Measurements from ENCODE around the gene PDE4B. TPM values are rescaled to one million over a fixed set of nuclear protein-coding genes. Genes with fewer than 3 reads are reported as not detected.
"Not testable (repeated sequence)": the region's sequence is repeated elsewhere in the genome, so short reads cannot be mapped to it uniquely, and the experiment has no call there.

PDE4B gene
- polyA plus RNA-seq, 1 donor from 2014 or later: 84.3 TPM

- Mint-ChIP-seq H3K4me1 (no peaks in the 10 kb centered on the region), H3K27me3 (peaks cover 3% of the 10 kb centered on the region), H3K27ac (no peak overlapping the region), H3K4me3 (no peak overlapping the region), H3K36me3 (no peaks in the 10 kb centered on the region), H3K9me3 (peaks cover 0 to 2% (median 0%) of the 10 kb centered on the region in 3 donors)
Measured at GRCh38 chr1:66090859-66091457, 298.3 kb downstream of the PDE4B start.

- peaks cover 1% of the 10 kb centered on the region for H3K27me3 Mint-ChIP-seq
- no peak overlapping the region for H3K27ac Mint-ChIP-seq
- H3K9me3 Mint-ChIP-seq: peaks cover 0 to under 1% (median 0%) of the 10 kb centered on the region in 3 donors
Measured at GRCh38 chr1:66095190-66095589, 302.5 kb downstream of the PDE4B start.

DNA sequence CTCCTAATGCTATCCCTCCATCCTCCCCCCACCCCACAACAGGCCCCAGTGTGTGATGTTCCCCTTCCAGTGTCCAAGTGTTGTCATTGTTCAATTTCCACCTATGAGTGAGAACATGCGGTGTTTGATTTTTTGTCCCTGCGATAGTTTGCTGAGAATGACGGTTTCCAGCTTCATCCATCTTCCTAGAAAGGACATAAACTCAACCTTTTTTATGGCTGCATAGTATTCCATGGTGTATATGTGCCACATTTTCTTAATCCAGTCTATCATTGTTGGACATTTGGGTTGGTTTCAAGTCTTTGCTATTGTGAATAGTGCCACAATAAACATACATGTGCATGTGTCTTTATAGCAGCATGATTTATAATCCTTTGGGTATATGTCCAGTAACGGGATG is 308.3 kb downstream of the PDE4B start:
- H3K36me3 Mint-ChIP-seq, H3K4me3 Mint-ChIP-seq, H3K27me3 Mint-ChIP-seq, H3K9me3 Mint-ChIP-seq, H3K4me1 Mint-ChIP-seq, H3K27ac Mint-ChIP-seq: not testable (repeated sequence)

More at GRCh38 chr1:66095190-66095589, 302.5 kb downstream of the PDE4B start:
- H3K4me3 Mint-ChIP-seq: no peak overlapping the region
- H3K4me1 Mint-ChIP-seq: no peaks in the 10 kb centered on the region
- no peaks in the 10 kb centered on the region for H3K36me3 Mint-ChIP-seq

DNA sequence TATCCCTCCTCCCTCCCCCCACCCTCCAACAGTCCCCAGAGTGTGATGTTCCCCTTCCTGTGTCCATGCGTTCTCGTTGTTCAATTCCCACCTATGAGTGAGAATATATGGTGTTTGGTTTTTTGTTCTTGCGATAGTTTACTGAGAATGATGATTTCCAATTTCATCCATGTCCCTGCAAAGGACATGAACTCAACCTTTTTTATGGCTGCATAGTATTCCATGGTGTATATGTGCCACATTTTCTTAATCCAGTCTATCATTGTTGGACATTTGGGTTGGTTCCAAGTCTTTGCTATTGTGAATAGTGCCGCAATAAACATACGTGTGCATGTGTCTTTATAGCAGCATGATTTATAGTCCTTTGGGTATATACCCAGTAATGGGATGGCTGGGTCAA is 311.4 kb downstream of the PDE4B start:
- not testable (repeated sequence) for H3K27ac Mint-ChIP-seq, H3K9me3 Mint-ChIP-seq, H3K36me3 Mint-ChIP-seq, H3K4me3 Mint-ChIP-seq, H3K27me3 Mint-ChIP-seq, H3K4me1 Mint-ChIP-seq

DNA sequence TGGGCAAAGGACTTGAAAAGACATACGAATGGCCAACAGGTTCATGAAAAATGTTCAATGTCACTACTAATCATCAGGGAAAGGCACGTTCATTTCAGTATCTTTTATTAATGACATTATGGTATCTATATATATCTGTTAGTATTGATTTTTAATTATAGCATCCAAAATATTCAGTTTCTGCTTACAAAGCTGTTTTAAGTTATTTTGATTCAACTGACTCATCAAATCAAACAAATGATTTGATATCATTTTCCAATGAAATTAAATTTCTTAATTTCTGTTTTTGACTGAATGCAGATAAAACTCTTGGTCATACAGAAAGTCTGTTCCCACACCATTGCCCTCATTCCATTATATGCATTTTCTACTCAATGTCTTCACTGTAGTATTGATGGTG is 315.9 kb downstream of the PDE4B start:
- Mint-ChIP-seq H3K4me1 (no peaks in the 10 kb centered on the region), H3K36me3 (no peaks in the 10 kb centered on the region)

GRCh38 chr1:66112744-66113400 is 320.2 kb downstream of the PDE4B start:
- no peaks in the 10 kb centered on the region for H3K9me3 Mint-ChIP-seq
- H3K4me3 Mint-ChIP-seq: no peak overlapping the region
- no peaks in the 10 kb centered on the region for H3K4me1 Mint-ChIP-seq
- H3K36me3 Mint-ChIP-seq: no peaks in the 10 kb centered on the region
- no peak overlapping the region for H3K27ac Mint-ChIP-seq
- peaks cover 2% of the 10 kb centered on the region for H3K27me3 Mint-ChIP-seq

More for the DNA sequence above, 315.9 kb downstream of the PDE4B start:
- Mint-ChIP-seq H3K4me3 (no peak overlapping the region), H3K27me3 (peaks cover 2% of the 10 kb centered on the region), H3K27ac (no peak overlapping the region), H3K9me3 (peaks cover 0 to 2% (median 0%) of the 10 kb centered on the region in 3 donors)

DNA sequence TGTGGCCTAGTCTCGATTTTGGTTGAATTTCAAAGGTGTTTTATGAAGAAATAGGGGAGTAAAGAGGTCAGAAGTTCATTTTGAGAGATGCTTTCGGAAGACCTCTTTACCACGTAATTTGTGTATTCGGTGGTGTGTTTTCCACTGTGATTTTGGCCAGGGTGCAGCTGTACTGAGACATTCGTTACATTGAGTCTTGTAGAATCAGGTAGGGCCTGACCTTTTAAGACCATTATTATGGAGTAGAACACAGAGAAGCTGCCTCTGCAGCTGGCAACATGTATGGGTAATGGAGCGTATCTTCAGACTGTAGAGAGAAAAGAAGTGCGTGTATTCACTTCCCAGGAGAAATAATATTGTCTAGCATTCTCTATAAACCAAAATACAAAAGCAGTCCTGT is 326.5 kb downstream of the PDE4B start:
- Mint-ChIP-seq H3K4me1 (no peaks in the 10 kb centered on the region), H3K27me3 (peaks cover 2% of the 10 kb centered on the region), H3K27ac (no peak overlapping the region), H3K9me3 (peaks cover 0 to 3% (median 3%) of the 10 kb centered on the region in 3 donors), H3K4me3 (no peak overlapping the region), H3K36me3 (no peaks in the 10 kb centered on the region)

DNA sequence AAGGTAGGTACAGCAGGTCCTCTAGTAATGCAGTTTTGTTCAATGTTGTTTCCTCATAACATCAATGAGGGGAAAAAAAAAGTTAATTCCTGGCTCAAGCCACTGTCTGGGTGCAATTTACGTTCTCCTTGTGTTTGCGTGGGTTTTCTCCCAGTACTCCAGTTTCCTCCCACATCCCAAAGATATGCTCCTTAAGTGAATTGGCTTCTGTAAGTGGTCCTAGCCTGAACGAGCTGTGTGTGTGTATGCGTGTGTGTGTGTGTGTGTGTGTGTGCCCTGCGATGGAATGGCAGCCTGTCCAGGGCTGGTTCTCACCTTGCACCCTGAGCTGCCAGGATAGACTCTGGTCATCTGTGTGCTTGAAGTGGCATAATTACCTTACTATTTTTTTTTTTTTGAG is 332.0 kb downstream of the PDE4B start:
- peaks cover 4% of the 10 kb centered on the region for H3K27me3 Mint-ChIP-seq
- H3K9me3 Mint-ChIP-seq: peaks cover 0 to 4% (median under 1%) of the 10 kb centered on the region in 3 donors
- no peak overlapping the region for H3K4me3 Mint-ChIP-seq
- no peak overlapping the region for H3K27ac Mint-ChIP-seq
- no peaks in the 10 kb centered on the region for H3K4me1 Mint-ChIP-seq
- no peaks in the 10 kb centered on the region for H3K36me3 Mint-ChIP-seq

- not testable (repeated sequence) for H3K9me3 Mint-ChIP-seq, H3K36me3 Mint-ChIP-seq, H3K4me1 Mint-ChIP-seq, H3K4me3 Mint-ChIP-seq, H3K27me3 Mint-ChIP-seq, H3K27ac Mint-ChIP-seq
Measured at GRCh38 chr1:66128641-66129040, 335.9 kb downstream of the PDE4B start.

DNA sequence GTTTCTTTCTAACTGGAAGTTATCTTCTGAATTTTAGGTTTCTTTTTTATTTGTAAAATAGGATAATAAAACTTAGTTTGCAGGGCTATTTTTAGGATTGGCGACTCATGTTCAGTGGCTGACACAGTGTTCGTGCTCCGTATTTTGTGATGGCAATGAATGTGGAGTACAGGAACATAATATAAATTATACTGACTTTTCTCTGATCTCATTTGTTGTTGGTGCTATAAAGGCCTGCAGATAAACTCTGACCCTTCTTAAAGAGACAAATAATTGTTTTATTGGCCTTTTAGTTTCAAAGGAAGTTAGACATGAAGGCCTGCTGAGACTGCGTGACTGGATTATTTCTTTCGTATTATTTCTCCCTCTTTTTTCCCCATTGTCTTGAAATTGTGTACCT is 339.6 kb downstream of the PDE4B start:
- H3K27me3 Mint-ChIP-seq: peaks cover 3% of the 10 kb centered on the region
- no peak overlapping the region for H3K4me3 Mint-ChIP-seq
- H3K36me3 Mint-ChIP-seq: no peaks in the 10 kb centered on the region
- H3K4me1 Mint-ChIP-seq: no peaks in the 10 kb centered on the region
- H3K9me3 Mint-ChIP-seq: peaks cover 3 to 8% (median 4%) of the 10 kb centered on the region in 3 donors
- H3K27ac Mint-ChIP-seq: no peak overlapping the region

DNA sequence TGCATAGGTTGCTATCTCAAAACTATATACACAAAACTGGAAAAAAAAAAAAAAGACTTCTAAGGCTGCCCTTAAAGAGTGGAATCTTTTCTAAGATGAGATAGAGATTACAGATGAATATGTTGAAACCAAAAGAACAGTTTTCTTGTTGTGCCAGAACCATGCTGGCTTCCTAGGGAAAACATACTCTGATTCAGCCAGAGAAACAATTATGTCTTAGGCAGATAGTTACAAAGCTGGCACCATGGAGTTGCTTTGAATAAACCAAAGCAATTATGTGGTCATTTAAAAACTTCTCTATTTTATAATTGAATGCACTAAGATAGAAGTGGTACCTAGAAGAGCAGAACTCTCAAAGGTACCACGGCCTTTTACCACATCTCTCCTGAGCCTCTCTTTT is 341.3 kb downstream of the PDE4B start:
- H3K27me3 Mint-ChIP-seq: peaks cover 3% of the 10 kb centered on the region
- H3K9me3 Mint-ChIP-seq: peaks cover 3 to 8% (median 4%) of the 10 kb centered on the region in 3 donors
- H3K36me3 Mint-ChIP-seq: no peaks in the 10 kb centered on the region
- H3K4me3 Mint-ChIP-seq: no peak overlapping the region
- no peak overlapping the region for H3K27ac Mint-ChIP-seq
- H3K4me1 Mint-ChIP-seq: no peaks in the 10 kb centered on the region

GRCh38 chr1:66135161-66135560 is 342.5 kb downstream of the PDE4B start:
- H3K27ac Mint-ChIP-seq: no peak overlapping the region
- peaks cover 3% of the 10 kb centered on the region for H3K27me3 Mint-ChIP-seq
- H3K36me3 Mint-ChIP-seq: no peaks in the 10 kb centered on the region
- H3K4me3 Mint-ChIP-seq: no peak overlapping the region
- peaks cover 0 to 5% (median 3%) of the 10 kb centered on the region in 3 donors for H3K9me3 Mint-ChIP-seq
- H3K4me1 Mint-ChIP-seq: no peaks in the 10 kb centered on the region

- H3K4me3 Mint-ChIP-seq, H3K27me3 Mint-ChIP-seq, H3K4me1 Mint-ChIP-seq, H3K9me3 Mint-ChIP-seq, H3K36me3 Mint-ChIP-seq, H3K27ac Mint-ChIP-seq: not testable (repeated sequence)
Measured at GRCh38 chr1:66136423-66136822, 343.7 kb downstream of the PDE4B start.

DNA sequence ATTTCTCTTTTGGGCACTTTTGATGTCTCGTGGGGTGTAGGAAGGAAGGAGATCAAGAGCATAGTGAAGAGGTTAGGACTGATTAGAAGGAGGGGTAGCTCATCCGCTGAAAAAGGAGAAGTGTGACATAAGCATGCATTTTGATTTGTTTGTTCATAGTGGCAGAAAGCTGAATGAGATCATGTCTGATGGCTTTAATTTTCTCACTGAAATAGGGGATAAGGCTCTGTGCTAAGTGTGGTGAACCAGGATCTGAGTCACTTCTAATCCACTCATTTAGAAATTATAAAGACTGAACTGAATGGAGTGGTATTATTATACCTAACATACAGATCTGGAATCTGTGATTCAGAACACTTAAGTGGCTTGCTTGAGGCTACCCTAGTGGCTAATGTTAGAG is 344.5 kb downstream of the PDE4B start:
- H3K36me3 Mint-ChIP-seq: no peaks in the 10 kb centered on the region
- H3K4me1 Mint-ChIP-seq: no peaks in the 10 kb centered on the region
- H3K27me3 Mint-ChIP-seq: peaks cover 3% of the 10 kb centered on the region
- no peak overlapping the region for H3K4me3 Mint-ChIP-seq
- no peak overlapping the region for H3K27ac Mint-ChIP-seq
- H3K9me3 Mint-ChIP-seq: no peaks in the 10 kb centered on the region

- H3K27ac Mint-ChIP-seq: no peak overlapping the region
- H3K27me3 Mint-ChIP-seq: peaks cover 3% of the 10 kb centered on the region
- H3K4me1 Mint-ChIP-seq: no peaks in the 10 kb centered on the region
- no peaks in the 10 kb centered on the region for H3K9me3 Mint-ChIP-seq
- H3K4me3 Mint-ChIP-seq: no peak overlapping the region
- H3K36me3 Mint-ChIP-seq: no peaks in the 10 kb centered on the region
Measured at GRCh38 chr1:66138613-66139012, 345.9 kb downstream of the PDE4B start.

GRCh38 chr1:66140072-66140471 is 347.4 kb downstream of the PDE4B start:
- H3K27me3 Mint-ChIP-seq: no peaks in the 10 kb centered on the region
- H3K4me3 Mint-ChIP-seq: no peak overlapping the region
- H3K36me3 Mint-ChIP-seq: no peaks in the 10 kb centered on the region
- H3K4me1 Mint-ChIP-seq: no peaks in the 10 kb centered on the region
- H3K27ac Mint-ChIP-seq: no peak overlapping the region
- no peaks in the 10 kb centered on the region for H3K9me3 Mint-ChIP-seq

All from IgD-negative memory B cell (primary cell).